Activated naive CD8-positive, alpha-beta T cell (primary cell): ENCODE results near the gene OXLD1.
A peak's percentile ranks its signal among the peaks of the same experiment; 100 is the strongest.

ENCODE experiments used
- H3K27ac Mint-ChIP-seq: one replicate; pipeline ENCODE4 v1.8.0; 2021; ENCODE audit warnings: mixed read lengths
- H3K27me3 Mint-ChIP-seq: one replicate; pipeline ENCODE4 v1.8.0; 2021; ENCODE audit warnings: mixed read lengths
- H3K36me3 Mint-ChIP-seq: one replicate; pipeline ENCODE4 v1.8.0; 2021; ENCODE audit warnings: mixed read lengths
- H3K4me1 Mint-ChIP-seq: one replicate; pipeline ENCODE4 v1.8.0; 2021; ENCODE audit warnings: low read depth, mixed read lengths
- H3K4me3 Mint-ChIP-seq: one replicate; pipeline ENCODE4 v1.8.0; 2021; ENCODE audit warnings: mild to moderate bottlenecking, mixed read lengths
- H3K9me3 Mint-ChIP-seq: one replicate; pipeline ENCODE4 v1.8.0; 2021; ENCODE audit warnings: low read depth, mixed read lengths

The OXLD1 gene

DNA sequence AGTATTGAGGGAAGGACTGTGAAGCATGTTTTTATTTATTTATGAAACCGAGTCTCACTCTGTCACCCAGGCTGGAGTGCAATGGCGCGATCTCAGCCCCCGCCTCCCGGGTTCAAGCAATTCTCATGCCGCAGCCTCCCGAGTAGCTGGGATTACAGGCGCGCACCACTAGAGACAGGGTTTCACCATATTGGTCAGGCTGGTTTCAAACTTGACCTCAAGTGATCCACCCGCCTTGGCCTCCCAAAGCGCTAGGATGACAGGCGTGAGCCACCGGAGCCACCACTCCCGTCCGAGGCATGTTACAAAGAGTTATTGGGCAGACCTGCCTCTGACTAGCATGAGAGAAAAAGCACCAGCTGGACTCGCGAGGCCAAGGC is 39.8 kb upstream of the OXLD1 start:
- peak overlapping the region; percentile 34 for H3K27ac Mint-ChIP-seq
- H3K27me3 Mint-ChIP-seq: no peaks in the 10 kb centered on the region
- H3K36me3 Mint-ChIP-seq: peaks cover 3% of the 10 kb centered on the region
- peaks cover 22% of the 10 kb centered on the region for H3K4me1 Mint-ChIP-seq
- no peaks in the 10 kb centered on the region for H3K9me3 Mint-ChIP-seq
- peak overlapping the region; percentile 49 for H3K4me3 Mint-ChIP-seq

DNA sequence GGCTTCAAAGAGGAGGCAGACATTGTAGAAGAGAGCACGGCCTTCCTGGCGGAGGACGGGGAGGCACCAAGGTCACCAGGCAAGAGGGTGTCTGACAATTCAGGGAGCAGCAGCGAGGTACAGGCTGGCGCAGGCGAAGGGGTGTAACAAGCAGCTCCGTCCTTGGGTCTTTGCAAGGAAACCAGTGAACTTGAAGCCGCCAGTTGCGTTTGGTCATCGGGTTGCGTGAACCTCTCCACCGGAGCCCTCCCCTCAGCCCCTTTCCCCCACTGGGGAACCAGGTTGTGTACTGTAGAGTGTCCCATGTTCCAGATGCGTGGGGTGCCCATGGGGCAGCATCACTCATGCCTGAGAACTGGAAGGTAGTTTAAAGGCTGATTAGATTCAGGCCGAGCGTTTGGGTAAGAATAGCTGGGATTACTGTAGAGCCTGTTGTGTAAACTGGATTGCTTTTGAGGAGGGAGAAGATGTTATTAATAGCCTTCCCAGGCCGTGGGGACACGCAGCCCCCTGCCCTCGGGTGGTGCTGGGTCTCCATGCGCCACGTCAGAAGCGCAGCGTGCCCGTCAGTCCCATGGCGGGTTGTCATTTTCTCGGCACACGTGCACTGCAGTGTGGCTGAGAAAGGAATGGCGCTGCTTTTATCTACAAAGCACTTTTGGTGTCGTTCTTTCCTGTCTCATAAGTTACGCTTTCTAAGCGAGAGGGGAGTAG is 39.3 kb upstream of the OXLD1 start:
- Mint-ChIP-seq H3K4me1 (peaks cover 21% of the 10 kb centered on the region), H3K9me3 (no peaks in the 10 kb centered on the region), H3K4me3 (peak overlapping the region; percentile 49), H3K27me3 (no peaks in the 10 kb centered on the region), H3K27ac (peak overlapping the region; percentile 17), H3K36me3 (peaks cover 3% of the 10 kb centered on the region)

DNA sequence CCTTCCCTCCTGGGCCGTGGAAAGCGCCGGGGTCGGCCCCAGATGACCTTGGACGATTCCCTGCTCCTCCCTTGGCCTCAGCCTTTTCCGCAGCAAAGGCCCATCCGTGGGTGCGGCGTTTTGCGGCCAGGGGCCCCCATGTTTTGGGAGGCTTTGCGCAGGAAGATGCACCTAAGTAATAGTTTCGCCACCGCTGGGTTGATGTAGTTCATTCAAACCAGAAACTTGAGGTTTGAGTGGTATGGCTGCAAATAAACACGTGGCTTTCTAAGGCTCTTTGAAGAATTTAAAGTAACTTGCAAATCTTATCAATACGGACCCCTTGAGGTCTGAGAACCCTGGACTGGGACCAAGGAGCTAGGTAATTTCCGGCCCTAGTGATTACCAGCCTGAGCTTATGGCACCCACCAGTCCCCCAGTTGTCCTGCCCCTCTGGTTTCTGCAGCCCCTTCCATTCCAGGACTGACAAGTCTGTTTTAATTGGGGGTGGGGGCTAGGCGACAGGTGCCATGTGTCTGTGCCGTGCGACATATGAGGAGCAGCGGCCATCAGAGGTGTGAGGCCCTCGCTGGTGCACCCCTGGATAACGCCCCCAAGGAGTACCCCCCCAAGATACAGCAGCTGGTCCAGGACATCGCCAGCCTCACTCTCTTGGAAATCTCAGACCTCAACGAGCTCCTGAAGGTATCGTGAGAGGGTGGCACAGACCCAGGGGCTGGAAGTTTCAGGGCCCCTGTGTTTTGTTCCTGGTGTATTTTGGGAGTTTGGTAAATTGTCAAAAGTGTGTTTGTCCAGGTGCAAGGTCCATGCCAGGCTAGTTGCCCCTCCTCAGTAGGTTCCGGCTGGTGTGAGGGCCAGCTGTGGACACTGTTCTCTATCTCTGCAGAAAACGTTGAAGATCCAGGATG is 37.6 kb upstream of the OXLD1 start:
- Mint-ChIP-seq H3K4me3 (peak overlapping the region; percentile 89), H3K9me3 (no peaks in the 10 kb centered on the region), H3K36me3 (peaks cover 3% of the 10 kb centered on the region), H3K27me3 (no peaks in the 10 kb centered on the region), H3K27ac (peak overlapping the region; percentile 79), H3K4me1 (peaks cover 21% of the 10 kb centered on the region)

DNA sequence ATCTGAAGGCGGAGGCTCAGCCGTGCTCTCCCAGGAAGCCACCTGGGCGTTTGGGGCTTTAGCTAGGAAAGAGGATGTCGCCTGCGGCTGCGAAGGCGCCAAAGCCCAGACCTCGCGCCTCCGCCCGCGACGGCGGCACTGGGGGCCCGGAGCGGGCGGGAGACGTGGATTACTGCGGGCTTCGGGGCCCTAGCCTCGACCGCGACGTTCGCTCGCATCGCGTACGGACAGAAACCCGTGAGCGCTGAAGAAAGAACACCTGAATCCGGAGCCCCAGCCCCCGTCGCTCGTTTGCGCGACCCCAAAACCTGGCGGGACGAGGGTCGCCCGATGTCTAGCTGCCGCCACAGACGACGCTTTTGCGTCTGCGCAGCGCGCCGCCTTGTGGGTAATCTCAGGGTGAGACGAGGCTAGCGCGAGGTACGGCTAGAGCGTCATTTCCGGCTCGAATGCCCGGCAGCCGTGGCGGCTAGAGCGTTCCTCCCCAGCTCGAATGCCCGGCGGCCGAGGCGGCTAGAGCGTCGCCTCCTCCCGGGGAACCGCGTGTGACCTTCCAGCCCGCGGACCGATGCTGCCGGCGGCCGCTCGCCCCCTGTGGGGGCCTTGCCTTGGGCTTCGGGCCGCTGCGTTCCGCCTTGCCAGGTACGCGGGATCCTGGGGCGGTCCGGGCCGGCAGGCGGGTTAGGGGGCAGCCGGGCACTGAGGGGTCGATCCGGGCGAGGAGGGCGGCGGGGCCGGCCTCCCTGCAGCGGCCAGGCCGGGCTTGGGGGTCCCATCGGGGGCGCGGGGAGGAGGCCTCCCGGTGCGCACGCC is 36.7 kb upstream of the OXLD1 start, which contains the start of gene MRPL12:
Gene MRPL12 (plus strand): TSS at position 434 of the 813 bp plus-strand sequence. CDS start 135 bp downstream, at position 569.
- H3K36me3 Mint-ChIP-seq: peaks cover 3% of the 10 kb centered on the region
- H3K27ac Mint-ChIP-seq: peak within 1 kb of the TSS; percentile 92
- H3K4me1 Mint-ChIP-seq: peaks cover 21% of the 10 kb centered on the region
- H3K4me3 Mint-ChIP-seq: peak within 1 kb of the TSS; percentile 94
- no peaks in the 10 kb centered on the region for H3K9me3 Mint-ChIP-seq
- H3K27me3 Mint-ChIP-seq: no peaks in the 10 kb centered on the region

DNA sequence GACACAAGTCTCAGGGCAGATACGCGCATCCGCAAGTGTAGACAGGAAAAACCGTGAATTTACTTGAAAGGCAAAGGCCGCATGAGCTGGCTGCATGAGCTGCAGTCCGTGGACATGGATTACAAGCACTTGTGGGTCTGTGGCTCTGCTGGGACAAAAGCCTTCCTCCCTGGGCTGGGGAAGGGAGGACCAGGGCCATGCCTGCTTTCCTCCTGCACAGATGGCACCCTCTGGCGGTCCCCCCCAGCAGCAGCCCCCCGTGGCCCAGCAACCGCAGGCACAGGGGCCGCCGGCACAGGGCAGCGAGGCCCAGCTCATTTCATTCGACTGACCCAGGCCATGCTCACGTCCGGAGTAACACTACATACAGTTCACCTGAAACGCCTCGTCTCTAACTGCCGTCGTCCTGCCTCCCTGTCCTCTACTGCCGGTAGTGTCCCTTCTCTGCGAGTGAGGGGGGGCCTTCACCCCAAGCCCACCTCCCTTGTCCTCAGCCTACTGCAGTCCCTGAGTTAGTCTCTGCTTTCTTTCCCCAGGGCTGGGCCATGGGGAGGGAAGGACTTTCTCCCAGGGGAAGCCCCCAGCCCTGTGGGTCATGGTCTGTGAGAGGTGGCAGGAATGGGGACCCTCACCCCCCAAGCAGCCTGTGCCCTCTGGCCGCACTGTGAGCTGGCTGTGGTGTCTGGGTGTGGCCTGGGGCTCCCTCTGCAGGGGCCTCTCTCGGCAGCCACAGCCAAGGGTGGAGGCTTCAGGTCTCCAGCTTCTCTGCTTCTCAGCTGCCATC is 35.1 kb upstream of the OXLD1 start:
- H3K4me3 Mint-ChIP-seq: peak overlapping the region; percentile 94
- peaks cover 21% of the 10 kb centered on the region for H3K4me1 Mint-ChIP-seq
- H3K36me3 Mint-ChIP-seq: peaks cover 3% of the 10 kb centered on the region
- no peaks in the 10 kb centered on the region for H3K9me3 Mint-ChIP-seq
- H3K27ac Mint-ChIP-seq: peak overlapping the region; percentile 92
- H3K27me3 Mint-ChIP-seq: no peaks in the 10 kb centered on the region

DNA sequence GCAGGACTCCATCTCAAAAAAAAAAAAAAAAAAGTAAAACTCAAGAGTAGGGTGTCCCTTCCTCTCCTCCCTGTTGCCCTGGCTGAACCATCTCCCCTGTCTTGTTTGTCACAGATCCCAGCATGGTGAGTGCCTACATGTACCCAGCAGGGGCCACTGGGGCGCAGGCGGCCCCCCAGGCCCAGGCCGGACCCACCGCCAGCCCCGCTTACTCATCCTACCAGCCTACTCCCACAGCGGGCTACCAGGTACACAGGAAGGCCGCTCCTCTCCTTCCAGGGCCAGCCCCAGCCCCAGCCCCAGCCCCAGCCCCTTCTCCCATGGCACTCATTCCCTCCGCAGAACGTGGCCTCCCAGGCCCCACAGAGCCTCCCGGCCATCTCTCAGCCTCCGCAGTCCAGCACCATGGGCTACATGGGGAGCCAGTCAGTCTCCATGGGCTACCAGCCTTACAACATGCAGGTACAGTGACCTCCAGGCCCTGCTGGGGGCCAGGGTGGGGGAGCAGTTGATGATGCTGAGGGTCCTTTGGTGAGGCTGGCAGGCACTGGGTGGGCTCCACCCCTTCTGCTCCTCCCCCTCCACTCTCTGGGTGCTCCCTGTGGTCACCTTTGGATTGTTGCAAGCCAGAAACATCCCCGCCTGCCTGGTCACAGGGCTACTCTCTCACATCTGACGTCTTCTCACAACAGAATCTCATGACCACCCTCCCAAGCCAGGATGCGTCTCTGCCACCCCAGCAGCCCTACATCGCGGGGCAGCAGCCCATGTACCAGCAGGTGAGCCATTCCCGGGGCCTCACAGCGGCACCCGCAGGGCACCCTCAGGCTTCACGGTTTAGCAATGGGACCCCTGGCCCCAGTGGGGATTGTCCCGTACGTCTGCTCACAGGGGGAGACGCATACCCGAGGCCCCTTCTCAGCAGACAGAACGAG is 34.2 kb upstream of the OXLD1 start:
- Mint-ChIP-seq H3K27ac (no peak overlapping the region), H3K27me3 (no peaks in the 10 kb centered on the region), H3K9me3 (no peaks in the 10 kb centered on the region), H3K36me3 (peaks cover 3% of the 10 kb centered on the region), H3K4me1 (peaks cover 18% of the 10 kb centered on the region), H3K4me3 (peak overlapping the region; percentile 94)

DNA sequence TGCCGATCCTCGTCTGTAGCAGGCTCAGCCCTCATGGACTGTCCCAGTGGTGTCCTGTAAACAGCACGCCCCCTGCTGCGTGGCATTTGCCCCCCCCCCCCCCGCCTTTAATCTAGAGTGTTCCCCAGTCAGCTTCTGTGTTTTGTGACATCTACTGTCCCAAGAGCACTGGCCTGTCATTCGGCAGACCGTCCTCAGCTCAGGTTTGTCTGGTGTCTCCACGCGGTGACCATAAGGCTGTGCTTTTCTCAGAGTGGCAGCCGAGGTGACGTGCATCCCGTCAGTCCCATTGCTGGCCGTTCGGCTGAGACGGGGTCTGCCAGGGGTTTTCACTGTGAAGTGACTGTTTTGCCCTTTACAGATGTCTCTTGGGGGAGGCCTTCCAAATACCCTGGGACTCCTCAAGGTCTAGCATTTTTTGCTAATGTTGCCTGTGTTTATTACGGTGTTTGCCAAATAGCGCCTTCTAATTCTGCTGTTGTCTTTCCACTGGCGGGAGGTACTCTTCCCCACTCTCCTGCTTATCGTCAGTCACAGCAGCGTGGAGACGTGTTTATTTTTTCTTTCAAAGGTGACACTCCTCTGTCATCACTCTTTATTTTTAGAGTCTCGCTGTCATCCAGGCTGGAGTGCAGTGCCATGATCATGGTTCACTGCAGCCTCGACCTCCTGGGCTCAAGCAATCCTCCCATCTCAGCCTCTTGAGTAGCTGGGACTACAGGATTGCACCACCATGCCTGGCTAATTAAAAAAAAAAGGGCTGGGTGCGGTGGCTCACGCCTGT is 31.0 kb upstream of the OXLD1 start:
- Mint-ChIP-seq H3K27me3 (no peaks in the 10 kb centered on the region), H3K27ac (no peak overlapping the region), H3K9me3 (no peaks in the 10 kb centered on the region), H3K4me1 (peaks cover 13% of the 10 kb centered on the region), H3K4me3 (no peak overlapping the region), H3K36me3 (no peaks in the 10 kb centered on the region)

DNA sequence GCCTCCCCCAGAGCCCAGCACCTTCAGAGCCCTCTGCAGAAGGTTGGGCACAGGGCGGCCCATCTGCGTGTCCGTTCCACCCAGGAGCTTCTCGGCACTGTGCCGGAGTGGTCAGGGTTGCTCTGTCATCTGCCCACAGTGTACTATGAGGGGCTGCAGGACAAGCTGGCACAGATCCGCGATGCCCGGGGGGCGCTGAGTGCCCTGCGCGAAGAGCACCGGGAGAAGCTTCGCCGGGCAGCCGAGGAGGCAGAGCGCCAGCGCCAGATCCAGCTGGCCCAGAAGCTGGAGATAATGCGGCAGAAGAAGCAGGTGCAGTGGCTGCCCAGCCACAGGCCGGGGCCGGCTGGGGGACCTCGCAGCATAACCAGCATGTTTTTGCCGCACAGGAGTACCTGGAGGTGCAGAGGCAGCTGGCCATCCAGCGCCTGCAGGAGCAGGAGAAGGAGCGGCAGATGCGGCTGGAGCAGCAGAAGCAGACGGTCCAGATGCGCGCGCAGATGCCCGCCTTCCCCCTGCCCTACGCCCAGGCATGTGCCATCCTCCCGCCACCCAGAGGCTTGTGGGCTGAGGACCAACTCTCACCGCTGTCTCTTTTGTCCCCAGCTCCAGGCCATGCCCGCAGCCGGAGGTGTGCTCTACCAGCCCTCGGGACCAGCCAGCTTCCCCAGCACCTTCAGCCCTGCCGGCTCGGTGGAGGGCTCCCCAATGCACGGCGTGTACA is 30.0 kb upstream of the OXLD1 start:
- H3K36me3 Mint-ChIP-seq: no peaks in the 10 kb centered on the region
- peaks cover 6% of the 10 kb centered on the region for H3K4me1 Mint-ChIP-seq
- H3K27me3 Mint-ChIP-seq: no peaks in the 10 kb centered on the region
- no peaks in the 10 kb centered on the region for H3K9me3 Mint-ChIP-seq
- H3K4me3 Mint-ChIP-seq: no peak overlapping the region
- no peak overlapping the region for H3K27ac Mint-ChIP-seq

DNA sequence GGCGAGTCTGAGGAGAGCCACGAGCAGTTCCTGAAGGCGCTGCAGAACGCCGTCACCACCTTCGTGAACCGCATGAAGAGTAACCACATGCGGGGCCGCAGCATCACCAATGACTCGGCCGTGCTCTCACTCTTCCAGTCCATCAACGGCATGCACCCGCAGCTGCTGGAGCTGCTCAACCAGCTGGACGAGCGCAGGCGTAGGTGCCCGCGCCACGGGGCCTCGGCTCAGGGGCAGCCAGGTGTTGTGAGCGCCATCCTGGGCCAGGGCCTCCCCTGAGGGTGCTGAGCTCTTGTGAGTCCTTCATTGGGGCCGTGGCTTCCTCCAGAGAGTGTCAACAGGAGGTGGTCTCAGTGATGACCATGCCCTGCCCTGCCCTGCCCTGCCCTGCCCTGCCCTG is 29.4 kb upstream of the OXLD1 start:
- Mint-ChIP-seq H3K4me1 (peaks cover 3% of the 10 kb centered on the region), H3K4me3 (no peak overlapping the region), H3K36me3 (no peaks in the 10 kb centered on the region), H3K27ac (no peak overlapping the region), H3K9me3 (no peaks in the 10 kb centered on the region), H3K27me3 (no peaks in the 10 kb centered on the region)

DNA sequence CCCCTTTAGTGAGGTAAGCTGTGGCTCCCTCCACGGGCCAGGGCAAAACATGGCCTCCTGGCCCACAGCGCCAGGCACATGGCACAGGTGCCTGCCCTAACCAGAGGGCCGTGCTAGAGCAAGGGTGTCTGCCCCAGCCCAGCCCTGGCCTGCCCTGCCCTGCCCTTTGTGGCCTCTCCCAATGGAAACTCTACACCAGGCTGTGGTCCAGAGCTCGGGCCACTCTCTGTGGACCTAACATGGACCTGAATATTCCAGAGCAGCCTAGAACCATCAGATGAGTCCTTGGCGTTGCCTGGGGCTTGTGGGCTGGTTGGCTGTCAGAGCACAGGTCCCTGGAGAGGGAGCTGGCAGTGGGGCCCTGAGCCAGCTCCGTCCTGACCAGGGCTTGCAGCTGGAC is 28.8 kb upstream of the OXLD1 start:
- no peaks in the 10 kb centered on the region for H3K36me3 Mint-ChIP-seq
- no peaks in the 10 kb centered on the region for H3K27me3 Mint-ChIP-seq
- peaks cover 1% of the 10 kb centered on the region for H3K4me1 Mint-ChIP-seq
- H3K9me3 Mint-ChIP-seq: no peaks in the 10 kb centered on the region
- H3K27ac Mint-ChIP-seq: no peak overlapping the region
- no peak overlapping the region for H3K4me3 Mint-ChIP-seq

DNA sequence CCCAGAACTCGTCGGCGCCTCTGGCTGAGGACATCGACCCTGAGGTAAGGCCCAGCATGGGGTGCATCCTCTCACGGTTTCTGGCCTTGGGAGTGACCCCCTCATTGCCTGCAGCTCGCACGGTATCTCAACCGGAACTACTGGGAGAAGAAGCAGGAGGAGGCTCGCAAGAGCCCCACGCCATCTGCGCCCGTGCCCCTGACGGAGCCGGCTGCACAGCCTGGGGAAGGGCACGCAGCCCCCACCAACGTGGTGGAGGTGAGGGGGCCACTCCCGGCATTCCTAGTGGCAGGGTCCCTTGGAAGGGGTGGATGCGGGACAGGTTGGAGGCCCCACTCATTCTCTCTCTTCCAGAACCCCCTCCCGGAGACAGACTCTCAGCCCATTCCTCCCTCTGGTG is 28.4 kb upstream of the OXLD1 start:
- Mint-ChIP-seq H3K27ac (no peak overlapping the region), H3K4me3 (no peak overlapping the region), H3K36me3 (no peaks in the 10 kb centered on the region), H3K27me3 (no peaks in the 10 kb centered on the region), H3K9me3 (no peaks in the 10 kb centered on the region), H3K4me1 (peaks cover 1% of the 10 kb centered on the region)

DNA sequence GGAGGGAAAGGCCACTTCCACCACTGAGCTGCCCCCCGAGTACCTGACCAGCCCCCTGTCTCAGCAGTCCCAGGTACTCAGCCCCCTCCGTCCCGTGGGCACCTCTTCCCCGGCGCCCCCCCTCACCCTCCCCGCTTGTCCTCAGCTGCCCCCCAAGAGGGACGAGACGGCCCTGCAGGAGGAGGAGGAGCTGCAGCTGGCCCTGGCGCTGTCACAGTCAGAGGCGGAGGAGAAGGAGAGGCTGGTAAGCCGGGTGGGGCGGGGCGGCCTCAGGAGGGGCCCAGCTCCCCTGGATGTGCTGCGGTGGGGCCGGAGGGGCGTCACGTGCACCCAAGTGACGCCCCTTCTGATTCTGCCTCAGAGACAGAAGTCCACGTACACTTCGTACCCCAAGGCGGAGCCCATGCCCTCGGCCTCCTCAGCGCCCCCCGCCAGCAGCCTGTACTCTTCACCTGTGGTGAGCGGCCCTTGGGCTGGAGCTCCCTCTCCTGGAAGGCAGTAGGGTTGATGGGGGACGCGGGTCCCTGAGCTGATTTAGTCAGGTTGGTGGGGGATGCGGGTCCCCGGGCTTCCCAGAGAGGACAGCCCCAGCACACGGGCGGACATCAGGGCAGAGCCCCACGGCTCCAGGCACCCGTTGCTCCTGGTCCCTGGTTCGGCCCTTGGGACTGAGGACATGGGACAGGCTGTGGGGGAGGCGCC is 27.3 kb upstream of the OXLD1 start:
- Mint-ChIP-seq H3K36me3 (no peaks in the 10 kb centered on the region), H3K4me1 (no peaks in the 10 kb centered on the region), H3K9me3 (no peaks in the 10 kb centered on the region), H3K4me3 (no peak overlapping the region), H3K27ac (no peak overlapping the region), H3K27me3 (no peaks in the 10 kb centered on the region)
